Erythroblast (primary cell): Measurements from ENCODE around the gene SMCO3.
A peak's percentile ranks its signal among the peaks of the same experiment; 100 is the strongest.

Experiments
- DNase-seq, 2 experiments: peaks; one replicate each; lab custom pipeline; 2025; lab: John Stamatoyannopoulos, UW
- GATA1 ChIP-seq: IDR thresholded peaks from 2 replicates; pipeline ENCODE4 v1.6.1; 2011; ENCODE audit warnings: low read depth, mild to moderate bottlenecking, control low read depth, low read length, moderate library complexity
- POLR2A ChIP-seq: IDR thresholded peaks from 2 replicates; pipeline ENCODE4 v1.6.1; 2011; ENCODE audit warnings: mild to moderate bottlenecking, low read length

The SMCO3 gene

GRCh38 chr12:14776236-14776961 lies 37.6 kb downstream of the SMCO3 start:
- TF ChIP-seq POLR2A (no peak), GATA1 (no peak)
- DNase-seq, result peak; percentile 42 to 53

GRCh38 chr12:14775636-14775980 lies 38.4 kb downstream of the SMCO3 start:
- no peak for DNase-seq
- TF ChIP-seq POLR2A, result peak; percentile 13
- no peak for TF ChIP-seq GATA1

GRCh38 chr12:14774906-14775635 lies 38.9 kb downstream of the SMCO3 start:
- DNase-seq, result peak; percentile 70 to 80
- TF ChIP-seq POLR2A (no peak), GATA1 (no peak)

GRCh38 chr12:14774074-14774905 lies 39.7 kb downstream of the SMCO3 start:
- TF ChIP-seq GATA1 (no peak), POLR2A (peak; percentile 99)
- peak; percentile 97 for DNase-seq

GRCh38 chr12:14773685-14774073 lies 40.3 kb downstream of the SMCO3 start:
- DNase-seq, result no peak
- no peak for TF ChIP-seq POLR2A
- TF ChIP-seq GATA1, result no peak

- DNase-seq, result peak in 1 of 2 experiments; percentile 37
- TF ChIP-seq POLR2A (no peak), GATA1 (no peak)
Observed at GRCh38 chr12:14772946-14773345, 41.0 kb downstream of the SMCO3 start.

GRCh38 chr12:14771651-14772137 lies 42.3 kb downstream of the SMCO3 start:
- DNase-seq, result peak; percentile 10 to 52
- TF ChIP-seq GATA1, result no peak
- TF ChIP-seq POLR2A, result no peak

- TF ChIP-seq POLR2A (peak; percentile 97), GATA1 (no peak)
- peak; percentile 90 to 93 for DNase-seq
Observed at GRCh38 chr12:14770496-14771461, 43.2 kb downstream of the SMCO3 start.

GRCh38 chr12:14769969-14770495 lies 44.0 kb downstream of the SMCO3 start:
- peak; percentile 88 to 90 for DNase-seq
- no peak for TF ChIP-seq GATA1
- no peak for TF ChIP-seq POLR2A

GRCh38 chr12:14769466-14769968 lies 44.5 kb downstream of the SMCO3 start:
- DNase-seq, result peak in 1 of 2 experiments; percentile 61
- TF ChIP-seq POLR2A (no peak), GATA1 (no peak)

- DNase-seq, result peak in 1 of 2 experiments; percentile 27
- TF ChIP-seq POLR2A (no peak), GATA1 (no peak)
Observed at GRCh38 chr12:14768823-14769405, 45.1 kb downstream of the SMCO3 start.

GRCh38 chr12:14767617-14768016 lies 46.4 kb downstream of the SMCO3 start:
- DNase-seq, result no peak
- no peak for TF ChIP-seq GATA1
- TF ChIP-seq POLR2A, result no peak
